Activated T-helper 1 cell treated with Interleukin-2 at 50 U/mL for 16 hours (primary cell): ENCODE results near the gene RHOC.

Experiments
- DNase-seq: peaks from one replicate; pipeline ENCODE4 v3.0.0-alpha.2; 2020; ENCODE audit warnings: low read depth

RHOC gene

DNA sequence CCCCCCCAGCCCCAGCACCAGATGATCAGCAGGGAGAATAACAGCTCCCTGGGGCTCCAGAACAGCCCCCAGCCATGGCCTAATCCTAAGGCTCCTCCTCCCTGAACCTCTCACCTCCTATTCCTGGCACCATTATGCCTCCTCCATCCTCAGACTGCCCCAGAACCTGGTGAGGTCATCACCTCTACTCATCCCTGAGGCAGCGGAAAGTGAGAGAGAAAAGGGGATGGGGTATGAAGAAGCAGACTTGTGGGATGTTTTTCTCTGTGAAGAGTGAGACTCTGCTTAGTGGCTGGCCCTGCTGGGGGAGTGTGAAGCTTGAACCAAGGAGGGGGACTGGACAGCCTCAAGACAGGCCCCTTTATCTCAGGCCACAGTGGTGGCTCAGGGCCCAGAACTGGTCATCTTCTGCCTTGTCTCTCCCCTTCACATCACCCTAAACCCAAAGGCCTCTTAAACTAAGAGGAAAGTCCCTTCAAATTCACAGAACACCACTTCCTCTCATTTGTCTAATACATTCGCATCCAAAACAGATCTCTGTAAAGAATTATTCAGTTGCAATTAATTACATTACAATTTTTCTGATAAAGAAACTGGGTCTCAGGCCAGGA is 10.4 kb upstream of the RHOC start:
- DNase-seq: no peak

DNA sequence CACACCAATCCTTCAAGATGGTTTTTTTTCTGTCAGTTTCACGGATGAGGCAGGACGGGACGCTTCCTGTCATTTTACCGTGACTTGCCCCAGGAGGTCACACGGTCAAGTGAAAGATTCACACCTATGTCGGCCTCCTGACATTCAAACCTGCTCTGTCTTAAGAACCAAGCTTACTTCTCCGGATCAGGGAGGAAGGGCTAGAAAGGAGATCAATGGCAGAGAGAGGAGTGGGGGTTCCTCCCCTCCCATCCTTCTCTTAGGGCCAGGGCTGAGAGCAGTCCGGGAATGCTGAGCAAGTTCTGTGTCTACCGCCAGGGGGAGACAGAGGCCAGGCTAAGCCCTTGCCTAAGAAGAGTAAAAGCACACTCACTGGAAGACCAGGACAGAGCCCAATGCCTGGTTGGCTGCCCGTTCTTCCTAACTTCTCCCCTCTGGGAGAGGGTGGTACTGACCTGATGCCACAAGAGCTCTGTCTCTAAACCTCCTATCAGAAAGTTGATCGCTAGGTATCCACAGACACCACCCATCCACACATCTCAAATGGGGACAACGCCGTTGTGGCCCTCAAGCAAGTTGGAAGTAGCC is 9.3 kb upstream of the RHOC start:
- peak; percentile 60 for DNase-seq

DNA sequence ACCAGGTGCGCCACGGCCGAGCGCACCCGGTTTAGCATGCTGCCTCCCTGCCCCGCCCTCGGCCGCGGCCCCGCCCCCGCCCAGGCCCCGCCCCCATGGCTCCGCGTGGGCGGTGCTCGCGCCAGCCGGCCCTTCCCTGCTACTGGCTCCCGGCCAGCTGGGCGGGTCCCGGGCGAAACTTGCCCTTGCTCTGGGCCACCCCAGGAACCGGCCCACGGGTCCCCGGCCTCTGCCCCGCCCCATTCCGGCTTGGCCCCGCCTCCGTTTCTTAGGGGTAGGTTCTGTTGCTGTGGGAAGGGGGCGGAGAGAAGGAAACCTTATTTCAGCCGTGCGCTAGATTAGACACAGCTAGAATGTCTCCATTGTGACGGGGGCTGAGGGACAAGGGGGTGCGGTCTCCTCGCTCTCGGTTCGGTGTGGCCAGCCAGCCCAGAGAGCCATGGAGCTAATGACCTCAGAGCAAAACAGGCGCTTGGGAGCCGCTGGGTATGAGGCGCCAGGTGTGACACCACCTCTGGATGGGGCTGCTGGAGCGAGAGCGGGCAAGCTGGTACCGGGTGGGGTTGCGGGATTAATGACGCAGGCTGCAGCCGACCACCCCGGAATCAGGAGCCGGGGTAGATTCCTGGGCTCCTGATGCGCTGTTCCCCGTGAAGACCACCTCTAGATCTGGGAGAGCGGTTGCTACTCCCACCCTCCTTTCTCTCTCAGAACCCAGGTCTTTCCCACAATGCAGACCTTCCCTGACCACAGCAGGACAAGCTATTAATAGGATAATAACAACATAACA is 8.5 kb upstream of the RHOC start, which contains the start of gene PPM1J:
Gene PPM1J, minus strand, starts transcription at position 69 of the 790 bp plus-strand sequence. Its CDS starts 31 bp downstream, at position 38.
- DNase-seq: peak; percentile 94

DNA sequence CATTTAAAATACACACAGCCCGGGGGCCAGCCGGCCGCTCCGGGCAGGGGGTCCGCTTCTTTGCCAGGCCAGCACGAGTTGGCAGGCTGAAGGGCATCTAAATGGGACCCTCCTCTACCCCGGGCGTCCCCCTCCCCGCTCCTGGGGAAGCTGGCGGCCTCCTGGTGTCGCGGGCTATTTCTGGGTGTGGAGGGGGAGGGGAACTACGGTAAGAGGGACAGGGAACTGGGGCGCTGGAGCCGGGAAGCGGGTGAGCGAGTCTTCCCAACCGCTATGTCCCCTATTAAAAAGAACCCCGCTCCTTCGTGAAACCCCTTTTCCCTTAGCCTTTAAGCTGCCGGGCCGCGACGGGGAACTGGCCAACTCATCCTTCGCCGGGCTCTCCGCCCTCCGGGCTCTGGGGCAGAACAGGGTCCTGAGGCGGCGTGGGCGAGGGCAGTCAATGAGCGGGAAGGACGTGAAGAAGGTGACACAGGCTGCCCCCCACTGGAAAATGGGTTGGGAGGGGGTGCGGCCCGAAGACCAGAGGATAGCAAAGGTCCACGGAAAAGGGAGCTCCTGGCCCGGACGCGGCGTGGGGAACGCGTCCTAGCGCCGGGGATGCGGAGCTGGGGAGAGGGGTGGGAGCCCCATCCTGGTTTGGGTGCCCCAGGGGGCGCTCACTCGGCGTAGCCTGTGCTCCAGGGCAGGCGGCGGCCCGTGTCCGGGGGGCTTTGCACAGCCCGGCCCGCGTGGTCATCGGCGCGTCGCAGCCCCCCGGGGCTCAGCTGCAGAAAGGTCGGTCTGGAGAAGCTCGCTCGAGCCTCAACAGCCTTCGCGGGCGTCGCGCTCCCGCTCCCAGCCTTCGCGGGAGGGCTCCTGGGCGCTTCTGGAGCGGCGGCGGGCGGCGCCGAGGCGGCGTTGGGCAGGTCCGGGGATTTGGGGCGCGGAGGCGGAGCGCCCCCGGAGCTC is 7.7 kb upstream of the RHOC start:
- DNase-seq: no peak

DNA sequence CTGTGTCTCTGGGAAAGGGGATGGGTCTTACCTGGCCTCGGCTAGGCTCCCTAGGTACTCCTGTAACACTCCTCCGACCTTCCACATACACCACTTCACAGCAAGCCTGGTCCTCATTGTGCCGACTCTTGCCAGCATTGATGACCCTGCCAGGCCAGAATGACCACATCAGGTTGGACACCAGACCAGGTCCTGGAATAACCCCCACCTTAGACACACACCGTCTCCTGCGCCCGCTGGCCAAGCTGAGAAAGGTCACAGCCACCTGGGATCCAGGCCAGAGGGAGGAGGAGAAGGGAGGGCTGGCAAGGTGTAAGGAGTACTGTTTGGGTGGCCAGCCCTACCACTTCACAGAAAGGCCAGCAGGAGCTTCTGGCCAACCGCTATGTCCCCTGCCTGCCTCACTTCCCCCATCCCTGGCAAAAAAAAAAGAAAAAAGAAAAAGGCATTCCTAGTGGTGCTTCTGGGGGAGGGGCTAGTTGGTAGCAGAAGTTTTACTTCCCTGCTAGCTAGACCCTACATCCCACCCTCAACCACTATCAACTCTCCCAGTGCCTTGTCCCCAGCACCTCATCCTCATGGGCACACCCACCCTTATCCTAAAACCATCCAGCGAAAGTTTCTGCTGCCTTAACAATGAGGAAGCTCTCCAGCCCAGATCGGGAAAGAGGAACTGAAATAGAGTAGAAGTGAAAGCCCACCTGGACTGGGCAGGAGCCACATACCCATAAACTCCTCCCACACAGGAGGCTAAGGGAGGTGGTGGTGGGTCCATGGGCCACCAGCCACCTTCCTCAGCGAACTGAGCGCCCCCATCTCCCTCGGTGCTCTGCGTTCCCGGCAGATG is 6.8 kb upstream of the RHOC start:
- DNase-seq: no peak

DNA sequence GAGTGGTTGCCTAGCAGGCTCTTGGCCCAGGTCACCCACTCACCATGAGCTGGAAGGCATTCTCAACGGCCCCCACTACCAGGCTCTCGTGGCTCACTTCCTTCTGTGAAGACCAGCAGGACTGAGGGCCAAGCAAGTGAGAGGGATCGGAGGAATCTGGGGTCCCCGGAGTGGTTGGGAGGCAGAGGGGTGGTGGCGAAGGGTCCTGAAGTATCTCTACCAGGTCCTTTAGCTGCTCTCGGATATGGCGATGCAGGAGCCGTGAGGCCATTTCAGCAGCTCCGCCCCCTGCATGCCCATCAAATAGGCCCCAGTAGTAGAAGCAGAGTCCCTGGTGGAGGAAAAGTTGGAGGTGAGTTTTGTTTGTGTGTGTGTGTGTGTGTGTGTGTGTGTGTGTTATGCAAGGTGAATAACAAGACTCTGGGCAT is 5.8 kb upstream of the RHOC start:
- no peak for DNase-seq

DNA sequence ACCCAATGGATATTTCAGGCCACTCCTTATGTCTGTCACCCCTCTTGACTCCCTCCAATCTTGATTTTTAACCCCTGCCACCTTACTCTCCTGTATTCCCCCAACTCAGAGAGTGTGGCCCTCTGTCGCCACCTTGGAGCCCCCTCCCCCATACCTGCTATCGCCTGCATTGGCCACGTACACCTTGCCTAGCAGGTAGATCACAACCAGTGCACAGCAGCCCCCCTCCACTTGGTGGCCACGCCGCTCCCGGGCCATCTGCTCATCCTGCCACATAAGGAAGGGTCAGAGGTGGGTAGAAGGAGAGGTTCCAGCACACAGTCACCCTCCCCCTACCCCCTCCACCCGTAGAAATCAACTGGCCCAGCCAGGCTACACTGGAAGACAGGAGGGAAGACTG is 5.3 kb upstream of the RHOC start:
- no peak for DNase-seq

DNA sequence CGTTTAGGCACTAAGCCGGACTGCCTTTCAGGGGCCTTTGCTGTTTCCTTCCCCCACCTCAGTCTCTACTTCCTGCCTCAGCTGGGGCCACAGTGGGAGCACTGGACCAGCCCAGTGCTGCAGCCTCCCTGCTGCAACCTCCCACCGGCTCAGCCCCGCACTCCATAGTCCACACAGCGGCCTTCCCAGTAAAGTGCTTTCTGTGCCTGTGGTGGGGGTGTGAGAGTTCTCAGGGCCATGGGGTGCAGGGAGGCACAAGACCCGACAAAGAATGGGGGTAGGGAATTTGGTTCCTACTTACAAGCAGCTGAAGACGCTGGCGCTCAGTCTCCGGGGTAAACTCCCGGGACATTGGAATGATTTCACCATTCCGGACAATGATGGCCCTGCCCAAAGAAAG is 4.7 kb upstream of the RHOC start:
- DNase-seq: no peak

DNA sequence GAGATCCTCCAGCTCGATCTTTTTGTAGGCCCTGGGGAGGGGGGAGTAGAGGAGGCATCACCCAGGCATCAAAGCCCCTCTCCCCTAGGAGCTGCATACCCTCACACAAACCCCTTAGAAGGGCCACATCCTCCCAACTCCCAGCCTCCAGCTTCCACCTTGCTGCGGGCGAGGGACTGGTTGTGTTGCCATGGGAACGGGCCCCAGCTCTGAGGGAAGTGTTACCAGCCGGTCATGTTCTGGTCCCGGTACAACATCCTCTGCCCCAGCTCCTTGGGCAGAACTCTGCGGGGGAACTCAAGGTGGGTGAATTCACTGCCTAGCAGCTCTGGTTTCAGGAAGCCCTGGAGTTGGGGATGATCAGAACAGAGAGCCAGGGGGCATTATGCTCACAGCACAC is 4.1 kb upstream of the RHOC start:
- DNase-seq: no peak

DNA sequence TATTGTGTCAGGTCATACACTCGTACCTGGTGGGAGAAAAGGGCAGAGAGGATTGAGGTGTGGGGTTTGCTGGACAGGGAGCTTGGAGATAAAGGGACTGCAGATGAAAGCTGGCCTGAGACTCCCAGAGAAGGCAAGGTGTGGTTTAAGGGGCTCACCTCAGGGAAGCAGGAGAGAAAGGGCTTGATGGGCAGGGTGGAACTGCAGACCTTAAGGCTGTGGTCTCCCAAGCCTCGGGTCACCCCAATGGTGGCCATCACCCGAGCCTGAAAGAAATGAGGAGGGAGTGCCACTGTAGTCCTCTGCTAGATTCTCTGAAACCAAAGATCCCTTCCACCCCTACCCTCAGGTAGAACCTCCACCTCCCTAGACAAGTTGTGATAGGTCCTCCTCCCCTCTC is 3.7 kb upstream of the RHOC start:
- no peak for DNase-seq

DNA sequence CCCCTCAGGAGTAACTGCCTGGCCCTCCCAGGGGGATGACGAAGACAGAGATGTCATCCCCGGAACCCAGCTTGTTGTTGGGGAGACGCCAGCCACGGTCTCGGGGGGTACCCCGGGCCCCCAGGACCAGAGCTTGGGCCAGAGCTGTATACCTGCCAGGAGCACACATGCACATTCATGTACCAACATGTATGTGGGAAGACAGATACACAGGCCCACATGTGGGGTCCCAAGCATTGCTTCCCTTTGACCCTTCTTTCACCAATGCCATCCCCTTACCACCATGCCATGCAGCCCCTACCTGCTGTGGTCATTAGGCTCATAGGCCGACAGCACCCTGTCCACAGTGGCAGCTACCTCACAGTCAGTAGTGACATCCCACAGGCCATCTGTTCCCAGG is 3.2 kb upstream of the RHOC start:
- DNase-seq: no peak

DNA sequence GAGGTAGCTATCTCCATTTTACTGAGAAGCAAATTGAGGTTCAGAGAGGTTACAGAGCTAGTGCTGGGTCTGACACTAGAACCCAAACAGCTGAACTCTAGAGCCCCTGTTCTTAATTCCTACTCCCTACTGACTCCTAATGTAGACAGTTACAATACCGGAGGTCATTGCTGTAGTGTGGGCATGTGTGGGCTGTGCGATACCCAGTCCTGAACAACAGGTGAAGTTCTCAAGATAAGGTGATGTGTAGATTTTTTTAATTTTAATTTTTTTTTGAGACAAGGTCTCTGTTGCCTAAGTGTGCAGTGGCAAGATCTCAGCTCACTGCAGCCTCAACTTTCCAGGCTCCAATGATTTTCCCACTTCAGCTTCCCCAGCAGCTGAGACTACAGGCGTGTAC is 1.6 kb upstream of the RHOC start:
- DNase-seq: no peak

DNA sequence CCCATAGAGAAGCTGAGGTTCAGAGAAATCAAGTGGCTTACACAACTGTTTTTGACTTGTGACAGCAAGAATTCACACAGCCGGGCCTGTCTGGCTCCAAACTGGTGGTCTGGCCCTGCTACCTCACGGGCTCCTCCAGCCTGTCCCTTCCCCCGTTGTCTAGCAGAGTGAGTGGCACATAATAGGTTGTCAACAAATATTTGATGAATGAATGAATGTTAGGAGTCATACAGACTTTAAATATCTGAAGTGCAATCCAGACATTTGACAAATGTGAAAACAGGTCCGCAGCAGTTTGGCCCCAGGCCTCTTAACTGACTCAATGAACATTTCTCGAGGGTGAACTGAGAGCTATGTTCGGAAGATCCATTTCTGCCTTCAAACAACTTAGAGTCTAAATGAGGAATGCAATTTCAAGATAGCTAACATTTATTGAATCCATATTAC is 1.1 kb upstream of the RHOC start:
- no peak for DNase-seq

DNA sequence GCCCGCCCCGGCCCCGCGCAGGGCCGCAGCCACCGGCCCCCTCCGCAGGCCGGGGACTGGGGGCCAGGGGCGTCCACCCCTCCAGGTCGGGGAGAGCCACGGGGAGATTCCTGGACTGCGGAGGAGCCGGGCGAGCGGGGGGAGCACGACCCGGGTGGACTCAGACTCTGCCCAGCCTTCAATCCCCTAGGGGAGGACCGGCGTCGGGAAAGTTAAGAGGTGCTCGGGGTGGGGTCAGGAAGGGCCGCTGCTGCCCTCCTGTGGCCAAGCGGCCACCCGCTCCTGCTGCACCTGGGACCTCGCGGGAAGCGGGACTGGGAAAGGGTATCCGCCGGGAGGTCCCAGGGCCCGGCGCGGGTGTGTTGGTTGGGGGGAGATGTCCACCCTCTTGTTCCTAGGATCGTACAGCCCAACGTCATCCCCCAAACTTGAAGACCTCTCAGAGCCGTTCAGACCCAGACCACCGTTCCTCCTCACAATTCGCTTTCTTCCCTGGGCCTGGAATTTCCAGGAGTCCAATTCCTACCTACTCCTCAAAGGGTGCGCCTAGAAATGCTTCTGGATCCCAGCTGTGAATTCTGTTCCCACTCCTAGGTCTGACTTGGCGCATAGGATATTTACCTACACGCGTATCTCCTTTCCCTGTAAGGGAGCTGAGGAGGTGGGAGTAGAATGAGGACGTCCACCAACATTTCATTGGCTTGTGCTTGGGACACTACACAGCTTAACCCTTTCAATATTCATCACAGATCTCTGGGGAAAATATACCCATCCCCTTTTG is 484 bp upstream of the RHOC start:
- peak; percentile 41 for DNase-seq

DNA sequence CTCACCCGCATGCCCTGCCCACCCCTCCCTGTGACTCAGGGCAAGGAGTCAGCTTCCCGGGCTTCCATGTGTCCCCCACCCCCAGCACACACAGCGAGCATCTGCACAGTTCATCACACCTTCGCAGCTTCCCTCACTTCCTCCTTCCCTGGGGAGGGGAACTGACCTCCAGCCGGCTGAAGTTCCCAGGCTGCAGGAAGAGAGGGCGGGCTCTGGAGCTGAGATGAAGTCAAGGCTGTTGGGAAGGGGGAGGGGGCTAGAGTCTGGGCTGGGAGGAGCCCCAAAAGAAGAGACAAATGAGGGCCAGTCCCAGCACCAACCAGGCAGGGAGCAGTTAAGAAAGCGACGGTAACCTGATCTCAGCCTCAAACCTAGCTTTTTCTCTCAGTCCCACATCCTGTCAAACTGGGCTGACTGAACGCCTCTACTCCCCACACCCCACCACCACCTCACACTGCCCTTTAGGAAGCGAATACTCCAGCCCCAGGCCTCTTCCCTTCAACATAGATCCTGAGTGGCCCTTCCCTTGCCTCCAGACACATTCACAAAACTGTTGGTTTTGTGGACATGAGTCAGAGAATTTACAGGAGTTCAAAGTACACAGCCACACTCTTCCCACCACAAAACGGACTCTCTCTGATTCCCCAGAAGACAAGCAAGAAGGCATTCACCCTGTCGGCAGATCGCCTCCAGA is 1.8 kb downstream of the RHOC start:
- no peak for DNase-seq

DNA sequence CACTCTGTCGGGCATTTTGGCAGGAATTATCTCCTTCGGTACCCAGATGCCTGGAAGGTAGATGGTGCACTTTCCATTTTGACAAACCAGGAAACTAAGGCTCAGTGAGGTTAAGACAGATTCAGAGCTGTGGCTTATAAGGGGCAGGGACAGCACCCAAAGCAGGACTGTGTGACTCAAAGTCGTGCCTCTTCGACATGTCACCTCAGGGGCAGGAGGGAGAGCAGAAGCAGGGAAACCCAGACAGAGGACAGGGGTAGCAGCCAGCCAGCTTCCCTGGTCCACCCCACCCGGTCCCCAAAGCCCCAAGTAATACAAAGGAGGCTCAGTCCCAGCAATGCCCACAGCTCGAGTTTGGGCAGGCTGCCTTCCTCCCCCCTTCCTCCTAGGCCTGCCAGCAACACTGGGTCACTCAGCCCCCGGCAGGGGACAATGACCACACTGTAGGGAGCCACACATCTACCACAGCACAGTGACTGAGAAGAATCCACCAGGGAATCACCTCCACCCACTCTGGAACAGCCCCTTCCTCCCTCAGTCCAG is 2.5 kb downstream of the RHOC start:
- DNase-seq: no peak

DNA sequence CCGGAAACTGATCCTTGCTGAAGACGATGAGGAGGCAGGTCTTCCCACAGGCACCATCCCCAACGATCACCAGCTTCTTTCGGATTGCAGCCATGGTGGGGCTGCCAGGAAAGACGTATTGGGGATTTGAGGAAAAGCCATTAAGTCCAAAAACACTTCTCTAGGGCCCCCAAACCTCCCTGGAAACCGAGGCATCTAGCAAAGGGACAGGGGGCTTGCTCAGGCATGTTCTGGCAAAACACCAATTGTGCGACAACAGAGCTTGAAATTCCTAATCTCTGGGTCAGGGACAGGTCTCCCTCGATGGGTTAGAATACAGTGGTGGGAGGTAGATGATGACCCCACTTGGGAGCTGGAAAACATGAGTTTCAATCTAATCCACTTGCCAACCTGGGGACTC is 3.2 kb downstream of the RHOC start:
- no peak for DNase-seq

DNA sequence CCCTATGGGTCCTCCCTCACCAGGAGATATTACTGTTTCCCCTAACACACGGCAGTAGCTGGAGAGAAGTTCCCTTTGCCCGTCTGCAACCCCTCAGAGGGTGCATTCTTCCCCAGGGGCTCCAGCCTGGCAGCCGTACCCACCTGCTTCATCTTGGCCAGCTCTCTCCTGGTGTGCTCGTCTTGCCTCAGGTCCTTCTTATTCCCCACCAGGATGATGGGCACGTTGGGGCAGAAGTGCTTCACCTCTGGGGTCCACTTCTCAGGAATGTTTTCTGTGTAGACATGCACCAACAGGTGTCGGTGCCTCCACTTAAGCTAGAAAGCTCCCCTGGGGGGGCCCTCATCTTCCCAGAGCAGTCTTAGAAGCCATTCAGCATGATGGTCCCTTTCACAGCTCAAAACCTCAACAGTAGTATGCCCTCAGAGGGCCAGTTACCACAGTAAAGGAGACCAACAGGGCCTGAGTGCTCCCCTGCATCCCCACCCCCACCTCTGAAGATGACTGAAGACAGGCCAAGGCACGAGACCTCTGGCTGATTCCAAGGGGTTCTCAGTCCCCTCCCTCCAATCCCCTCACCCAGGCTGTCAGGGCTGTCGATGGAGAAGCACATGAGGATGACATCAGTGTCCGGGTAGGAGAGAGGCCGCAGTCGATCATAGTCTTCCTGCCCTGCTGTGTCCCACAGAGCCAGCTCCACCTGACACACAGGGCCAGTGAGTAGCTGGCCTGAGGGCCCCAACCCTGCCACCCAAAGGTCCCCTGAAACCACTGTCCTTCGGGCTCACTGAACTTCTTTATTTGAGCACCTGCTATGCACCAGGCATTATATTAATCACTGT is 4.3 kb downstream of the RHOC start:
- no peak for DNase-seq

DNA sequence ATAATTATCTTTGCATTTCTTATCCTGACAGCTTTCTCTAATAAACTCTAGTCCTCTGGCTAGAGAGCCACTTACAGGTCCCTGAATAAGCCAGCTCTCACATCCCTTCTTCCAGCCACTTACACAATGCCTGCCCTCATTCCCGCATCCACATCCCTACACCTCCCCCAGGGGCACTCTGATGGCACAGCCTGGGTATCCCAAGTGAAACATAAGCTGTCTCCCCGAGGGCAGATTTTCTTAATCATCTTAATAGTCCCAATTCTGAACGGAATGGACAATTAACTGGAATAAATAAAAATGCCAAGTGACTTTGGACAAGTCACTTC is 4.9 kb downstream of the RHOC start:
- no peak for DNase-seq
